DMS53 treated with DMSO at 0.1 percent for 48 hours (cell line): ENCODE data around the gene SPG21.
A peak's percentile ranks its signal among the peaks of the same experiment; 100 is the strongest.

Experiments used
- DNase-seq: peaks from one replicate; lab custom pipeline; 2025; ENCODE audit not compliant: unreplicated experiment; lab: John Stamatoyannopoulos, UW

SPG21 gene

GRCh38 chr15:64943512-64944225, 46.0 kb downstream of the SPG21 start:
- DNase-seq: no peak

DNA sequence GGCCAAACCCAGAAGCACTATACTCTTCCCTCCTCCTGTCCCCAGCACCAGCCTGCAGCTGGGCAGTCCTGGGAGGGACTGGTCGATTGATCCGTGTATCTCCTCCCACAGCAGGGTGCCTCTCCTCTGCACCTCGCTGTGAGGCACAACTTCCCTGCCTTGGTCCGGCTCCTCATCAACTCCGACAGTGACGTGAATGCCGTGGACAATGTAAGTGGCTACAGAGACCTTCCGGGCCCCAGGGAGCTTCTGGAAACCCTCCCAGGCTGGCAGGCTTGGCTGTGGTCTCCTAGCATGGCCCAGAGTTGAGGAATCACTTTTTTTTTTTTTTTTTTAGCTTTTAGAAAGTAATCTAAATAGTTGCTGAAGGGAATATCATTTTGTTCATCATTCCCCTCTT, 47.4 kb downstream of the SPG21 start:
- no peak for DNase-seq

DNA sequence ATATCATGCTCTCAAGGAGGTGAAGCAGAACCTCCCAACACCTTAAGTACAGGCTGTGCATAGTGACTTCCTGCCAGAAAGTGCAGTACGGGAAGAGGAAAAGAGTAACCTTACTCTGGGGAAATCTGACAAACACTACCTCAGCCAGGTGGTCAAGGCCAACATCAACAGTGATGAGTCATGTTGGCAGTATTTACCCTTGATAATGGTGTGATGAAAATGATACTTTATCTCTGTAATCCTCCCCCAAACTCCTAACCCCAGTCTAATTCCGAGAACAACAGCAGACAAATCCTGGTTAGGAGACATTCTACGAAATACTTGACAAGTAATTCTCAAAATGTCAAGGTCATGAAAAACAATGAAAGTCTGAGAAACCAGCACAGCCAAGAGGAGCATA, 51.5 kb downstream of the SPG21 start:
- DNase-seq: peak; percentile 91

GRCh38 chr15:64934023-64934422, 55.7 kb downstream of the SPG21 start:
- no peak for DNase-seq

GRCh38 chr15:64931381-64931780, 58.3 kb downstream of the SPG21 start:
- no peak for DNase-seq

- DNase-seq: no peak
These were observed 58.8 kb downstream of the SPG21 start for GRCh38 chr15:64930778-64931371.

- DNase-seq: no peak
These were observed 59.6 kb downstream of the SPG21 start for GRCh38 chr15:64930019-64930652.

DNA sequence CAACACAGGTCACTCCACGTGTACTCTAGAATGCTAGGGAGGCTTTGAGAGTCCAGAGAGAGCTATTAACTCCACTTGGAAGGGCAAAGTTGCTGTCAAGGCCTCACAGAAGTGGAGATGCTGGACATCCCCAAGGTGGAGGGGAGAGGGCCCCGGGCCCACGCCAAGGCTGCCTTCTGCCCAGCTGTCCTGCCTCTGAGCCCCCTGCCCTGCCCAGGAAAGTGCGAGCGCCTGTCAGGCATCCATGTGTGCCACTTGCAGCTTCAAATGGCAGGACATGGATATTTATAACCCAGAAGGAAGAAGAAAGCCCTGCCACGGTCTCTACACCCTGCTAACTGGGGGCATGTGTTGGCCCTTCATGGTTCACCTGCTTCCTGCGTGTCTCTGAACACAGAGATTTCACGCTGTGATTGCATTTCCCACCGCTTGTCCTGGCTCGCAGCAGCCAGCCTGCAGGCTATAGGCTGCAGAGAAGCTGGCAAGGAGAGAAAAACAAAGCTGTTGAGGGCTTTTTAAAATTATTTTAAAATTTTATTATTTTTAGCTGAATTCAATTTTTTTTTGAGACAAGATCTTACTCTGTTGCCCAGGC, 61.0 kb downstream of the SPG21 start:
- no peak for DNase-seq

- no peak for DNase-seq
These were observed 63.1 kb downstream of the SPG21 start for GRCh38 chr15:64926661-64927060.

DNA sequence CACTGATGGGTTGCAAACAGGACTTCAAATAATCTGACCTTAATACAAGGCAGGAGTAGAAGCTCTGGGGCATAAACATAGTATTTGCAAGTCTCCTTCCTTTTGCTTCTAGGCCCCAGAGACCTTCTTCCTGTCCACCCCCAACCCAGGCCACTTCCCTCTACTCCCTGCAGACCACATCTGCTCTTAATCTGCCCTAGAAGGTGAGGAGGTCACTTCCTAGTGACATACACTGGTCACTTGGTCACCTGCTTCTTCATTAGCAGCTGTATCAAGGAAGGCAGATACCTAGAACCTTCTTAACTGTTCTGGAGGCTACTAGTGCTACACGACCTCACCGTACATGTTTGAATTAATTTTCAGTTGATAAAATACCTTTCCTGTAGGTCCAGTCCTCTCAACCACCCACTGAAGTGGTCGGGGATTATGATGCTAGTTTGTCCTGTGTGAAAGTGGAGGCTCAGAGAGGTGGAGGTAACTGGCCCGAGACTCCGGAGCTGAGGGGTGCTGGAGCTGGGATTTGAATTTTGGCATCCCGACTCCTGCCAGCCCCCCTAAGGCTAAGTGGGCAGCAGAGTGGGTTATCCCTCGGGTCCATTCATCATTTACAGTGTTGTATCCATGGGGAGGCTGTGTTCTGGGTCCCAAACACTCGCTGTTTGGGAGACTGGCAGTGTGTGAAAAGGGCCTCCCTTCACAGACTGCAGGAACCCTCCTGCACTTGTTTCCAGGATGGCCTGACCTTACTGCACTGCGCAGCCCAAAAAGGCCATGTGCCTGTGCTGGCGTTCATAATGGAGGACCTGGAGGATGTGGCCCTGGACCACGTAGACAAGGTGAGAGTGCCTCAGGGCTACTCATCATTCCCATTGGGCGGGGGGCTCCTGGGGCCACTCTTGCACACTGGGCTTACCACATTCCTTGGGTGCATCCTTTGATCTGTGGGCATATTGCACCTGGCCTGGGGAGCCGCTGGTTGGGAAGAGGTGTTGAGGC, 64.1 kb downstream of the SPG21 start:
- DNase-seq: no peak

GRCh38 chr15:64923546-64923945, 66.2 kb downstream of the SPG21 start:
- DNase-seq: no peak

- no peak for DNase-seq
These were observed 68.0 kb downstream of the SPG21 start for GRCh38 chr15:64921711-64922110.

- no peak for DNase-seq
These were observed 70.0 kb downstream of the SPG21 start for GRCh38 chr15:64919721-64920120.

GRCh38 chr15:64917211-64917610, 72.5 kb downstream of the SPG21 start:
- DNase-seq: no peak

- DNase-seq: no peak
These were observed 73.3 kb downstream of the SPG21 start for GRCh38 chr15:64916365-64916764.

DNA sequence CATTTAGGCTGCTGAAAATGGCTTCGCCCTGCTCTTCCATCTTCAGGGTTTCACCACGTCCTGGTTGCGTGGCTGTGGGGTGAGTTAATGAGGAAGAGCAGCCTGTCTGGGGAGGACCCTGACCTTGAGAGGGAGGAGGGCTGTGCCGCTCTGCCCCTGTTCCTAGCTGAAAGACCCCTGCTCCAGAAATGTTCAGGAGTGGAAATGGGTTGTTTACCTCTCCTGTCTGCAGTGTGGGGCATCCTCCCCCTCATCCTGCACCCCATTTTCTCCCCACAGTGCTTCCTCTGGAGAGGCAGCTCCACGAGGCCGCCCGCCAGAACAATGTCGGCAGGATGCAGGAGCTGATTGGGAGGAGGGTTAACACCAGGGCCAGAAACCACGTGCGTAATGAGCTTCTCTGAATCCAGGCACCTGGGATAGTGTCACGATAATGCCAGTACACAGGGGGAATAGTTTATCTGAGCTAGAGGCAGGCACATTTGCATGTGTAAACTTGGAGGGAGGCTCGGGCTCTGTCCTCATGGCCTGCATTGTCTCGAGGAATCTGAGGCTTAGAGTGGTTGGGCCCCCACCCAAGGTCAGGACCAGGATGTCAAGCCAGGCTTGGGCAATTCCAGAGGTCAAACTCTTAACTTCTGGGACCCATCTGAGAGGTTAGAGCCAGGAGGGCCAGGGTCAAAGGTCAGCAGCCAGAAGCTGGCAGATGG, 74.0 kb downstream of the SPG21 start:
- no peak for DNase-seq
